Neural progenitor cell (in vitro differentiated cells): ENCODE measurements around the gene GDF7. TPM values are rescaled to one million over a fixed set of nuclear protein-coding genes. Genes with fewer than 3 reads are reported as not detected.

Experiments used
- DNase-seq: peaks from one replicate; pipeline ENCODE4 v3.0.0-alpha.2; 2016; ENCODE audit warnings: low spot score
- H2AFZ ChIP-seq: fragments of 200-600 bp; sonication (generic); replicated peaks from 2 replicates; pipeline ENCODE4 v1.6.1; 2016; ENCODE audit warnings: antibody characterized with exemption
- H3F3A ChIP-seq: fragments of 200-600 bp; sonication (generic); 2 replicates; pipeline ENCODE4 v1.6.1; 2016; ENCODE audit warnings: antibody characterized with exemption, low read depth
- H3K27ac ChIP-seq: fragments of 200-600 bp; sonication (generic); 2 replicates; pipeline ENCODE4 v1.5.1; 2016; ENCODE audit warnings: mild to moderate bottlenecking
- H3K27me3 ChIP-seq: fragments of 200-600 bp; sonication (generic); 2 replicates; pipeline ENCODE4 v1.6.1; 2016; ENCODE audit warnings: mild to moderate bottlenecking, moderate library complexity
- H3K36me3 ChIP-seq: fragments of 200-600 bp; sonication (generic); 2 replicates; pipeline ENCODE4 v1.5.1; 2016
- H3K4me1 ChIP-seq: fragments of 200-600 bp; sonication (generic); 2 replicates; pipeline ENCODE4 v1.6.1; 2016; ENCODE audit warnings: mixed run types
- H3K4me2 ChIP-seq: fragments of 200-600 bp; sonication (generic); 2 replicates; pipeline ENCODE4 v1.6.1; 2016
- H3K4me3 ChIP-seq: fragments of 200-600 bp; sonication (generic); 2 replicates; pipeline ENCODE4 v1.5.1; 2016
- H3K79me2 ChIP-seq: fragments of 200-600 bp; sonication (generic); 2 replicates; pipeline ENCODE4 v1.6.1; 2016; ENCODE audit warnings: low read depth
- H3K9ac ChIP-seq: fragments of 200-600 bp; sonication (generic); 2 replicates; pipeline ENCODE4 v1.6.1; 2016
- H3K9me3 ChIP-seq: fragments of 200-600 bp; sonication (generic); 2 replicates; pipeline ENCODE4 v1.5.1; 2016; ENCODE audit warnings: low read depth
- H4K20me1 ChIP-seq: fragments of 200-600 bp; sonication (generic); 2 replicates; pipeline ENCODE4 v1.6.1; 2016; ENCODE audit warnings: low read depth
- H3K27ac Mint-ChIP-seq: 3 replicates; pipeline ENCODE4 v1.8.0; 2021; ENCODE audit warnings: mixed read lengths
- H3K27me3 Mint-ChIP-seq: 2 replicates; pipeline ENCODE4 v1.8.0; 2022; ENCODE audit warnings: low read depth, mild to moderate bottlenecking, inconsistent platforms, moderate library complexity, mixed read lengths; ENCODE audit not compliant: insufficient read depth
- H3K36me3 Mint-ChIP-seq: 3 replicates; pipeline ENCODE4 v1.8.0; 2021; ENCODE audit warnings: mixed read lengths
- H3K4me1 Mint-ChIP-seq: 3 replicates; pipeline ENCODE4 v1.8.0; 2021; ENCODE audit warnings: mixed read lengths
- H3K4me3 Mint-ChIP-seq: 3 replicates; pipeline ENCODE4 v1.8.0; 2021; ENCODE audit warnings: mild to moderate bottlenecking, moderate library complexity, mixed read lengths
- H3K9me3 Mint-ChIP-seq: 3 replicates; pipeline ENCODE4 v1.8.0; 2020; ENCODE audit warnings: mixed read lengths
- EZH2 ChIP-seq: fragments of 200-600 bp; sonication (generic); IDR thresholded peaks from 2 replicates; pipeline ENCODE4 v1.6.1; 2017; ENCODE audit warnings: antibody characterized with exemption, mild to moderate bottlenecking, moderate library complexity
- EZH2phosphoT487 ChIP-seq: fragments of 200-600 bp; sonication (generic); IDR thresholded peaks from 2 replicates; pipeline ENCODE4 v1.6.1; 2017; ENCODE audit warnings: antibody characterized with exemption
- total RNA-seq: library from RNA; depleted of rRNA; stranded (reverse); fragments of >200 nt; gene quantifications from 2 replicates; pipeline ENCODE4 v1.2.3, GENCODE V29; 2015; ENCODE audit warnings: low replicate concordance
- TF ChIP-seq, protein P1 (sequence below): fragments of 200-600 bp; sonication (generic); IDR thresholded peaks from 2 replicates; pipeline ENCODE4 v1.5.1; 2017; ENCODE audit warnings: antibody characterized with exemption, mild to moderate bottlenecking

The GDF7 gene
- total RNA-seq, 1 donor from 2014 or later: not detected

DNA sequence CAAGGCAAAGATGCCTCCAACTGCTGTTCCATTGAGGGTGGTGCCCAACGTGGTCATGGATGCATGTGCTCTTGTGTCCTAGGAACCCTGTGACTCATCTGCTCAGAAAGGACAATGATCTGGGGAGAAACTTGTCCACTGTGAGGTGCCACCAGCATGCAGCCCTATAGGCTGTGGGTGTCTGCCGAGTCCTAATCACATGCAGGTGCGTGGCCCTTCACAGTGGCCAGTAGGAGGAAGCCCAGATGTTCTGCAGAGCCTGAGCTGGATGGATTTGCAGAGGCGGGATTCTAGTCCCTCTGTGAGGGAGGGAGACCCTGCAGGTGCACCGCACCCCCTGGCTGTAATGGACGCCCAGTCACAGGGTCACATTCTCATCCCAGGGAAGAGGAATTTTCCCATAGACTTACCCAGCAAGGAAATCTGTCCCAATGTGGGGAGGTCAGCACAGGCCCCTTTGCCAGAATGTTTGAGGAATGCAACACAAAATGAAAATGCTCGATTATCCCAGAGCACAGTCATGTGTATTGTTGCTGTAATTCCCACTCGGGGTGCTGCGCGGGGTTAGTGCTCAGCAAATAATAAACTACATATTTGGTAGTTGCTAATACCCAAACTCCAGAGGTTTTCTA lies 13.9 kb downstream of the GDF7 start:
- no peaks in the 10 kb centered on the region for H3K9me3 ChIP-seq
- H3F3A ChIP-seq: peaks cover 3% of the 10 kb centered on the region
- no peak for DNase-seq
- peaks cover 2% of the 10 kb centered on the region for H4K20me1 ChIP-seq
- peaks cover under 1% of the 10 kb centered on the region for H3K27me3 ChIP-seq
- TF ChIP-seq EZH2phosphoT487: no peak
- TF ChIP-seq, protein P1, sequence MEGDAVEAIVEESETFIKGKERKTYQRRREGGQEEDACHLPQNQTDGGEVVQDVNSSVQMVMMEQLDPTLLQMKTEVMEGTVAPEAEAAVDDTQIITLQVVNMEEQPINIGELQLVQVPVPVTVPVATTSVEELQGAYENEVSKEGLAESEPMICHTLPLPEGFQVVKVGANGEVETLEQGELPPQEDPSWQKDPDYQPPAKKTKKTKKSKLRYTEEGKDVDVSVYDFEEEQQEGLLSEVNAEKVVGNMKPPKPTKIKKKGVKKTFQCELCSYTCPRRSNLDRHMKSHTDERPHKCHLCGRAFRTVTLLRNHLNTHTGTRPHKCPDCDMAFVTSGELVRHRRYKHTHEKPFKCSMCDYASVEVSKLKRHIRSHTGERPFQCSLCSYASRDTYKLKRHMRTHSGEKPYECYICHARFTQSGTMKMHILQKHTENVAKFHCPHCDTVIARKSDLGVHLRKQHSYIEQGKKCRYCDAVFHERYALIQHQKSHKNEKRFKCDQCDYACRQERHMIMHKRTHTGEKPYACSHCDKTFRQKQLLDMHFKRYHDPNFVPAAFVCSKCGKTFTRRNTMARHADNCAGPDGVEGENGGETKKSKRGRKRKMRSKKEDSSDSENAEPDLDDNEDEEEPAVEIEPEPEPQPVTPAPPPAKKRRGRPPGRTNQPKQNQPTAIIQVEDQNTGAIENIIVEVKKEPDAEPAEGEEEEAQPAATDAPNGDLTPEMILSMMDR: no peak
- TF ChIP-seq EZH2: no peak
- H3K9ac ChIP-seq: no peak overlapping the region
- no peaks in the 10 kb centered on the region for H3K79me2 ChIP-seq
- H3K4me3 ChIP-seq: no peak overlapping the region
- H3K4me1 Mint-ChIP-seq: peaks cover 7% of the 10 kb centered on the region
- no peak overlapping the region for H2AFZ ChIP-seq
- H3K4me1 ChIP-seq: no peaks in the 10 kb centered on the region
- H3K36me3 Mint-ChIP-seq: peaks cover 17% of the 10 kb centered on the region
- no peak overlapping the region for H3K4me3 Mint-ChIP-seq
- no peaks in the 10 kb centered on the region for H3K9me3 Mint-ChIP-seq
- H3K27me3 Mint-ChIP-seq: peaks cover 3% of the 10 kb centered on the region
- H3K4me2 ChIP-seq: no peak overlapping the region
- no peak overlapping the region for H3K27ac Mint-ChIP-seq
- no peak overlapping the region for H3K27ac ChIP-seq
- H3K36me3 ChIP-seq: no peaks in the 10 kb centered on the region

DNA sequence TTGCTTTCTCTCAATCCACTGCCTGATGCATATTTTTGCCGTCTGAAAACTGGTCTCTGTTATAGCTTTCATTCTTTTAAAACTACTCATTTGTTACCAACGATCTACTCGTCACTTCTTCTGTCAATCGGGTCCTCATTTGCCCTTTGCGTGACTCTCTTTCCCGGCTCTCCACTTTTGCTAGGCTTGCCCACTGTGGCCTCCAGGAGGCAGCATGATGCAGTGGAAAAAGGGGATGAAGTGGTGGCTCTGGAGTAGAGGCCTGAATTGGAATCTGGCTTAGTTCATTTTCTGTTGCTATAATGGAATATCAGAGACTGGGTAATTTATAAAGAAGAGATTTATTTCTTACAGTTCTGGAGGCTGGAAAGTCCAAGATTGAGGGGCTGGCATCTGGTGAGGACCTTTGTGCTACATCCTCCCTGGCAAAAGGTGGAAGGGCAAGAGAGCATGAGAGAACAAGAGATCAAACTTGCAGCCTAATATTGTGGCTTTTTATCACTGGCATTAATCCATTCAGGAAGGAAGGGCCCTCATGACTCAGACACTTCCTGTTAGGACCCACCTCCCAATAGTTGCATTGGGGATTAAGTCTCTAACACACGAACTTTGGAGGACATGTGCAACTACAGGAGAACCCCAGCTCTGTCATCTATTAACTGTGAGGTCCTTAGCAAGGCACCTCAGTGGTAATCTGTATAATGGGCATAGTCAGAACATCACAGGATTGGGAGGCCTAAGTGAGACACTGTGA lies 15.4 kb downstream of the GDF7 start:
- no peak overlapping the region for H3K4me3 ChIP-seq
- no peaks in the 10 kb centered on the region for H4K20me1 ChIP-seq
- H3K79me2 ChIP-seq: no peaks in the 10 kb centered on the region
- H3K27ac ChIP-seq: no peak overlapping the region
- no peak overlapping the region for H2AFZ ChIP-seq
- H3K4me1 ChIP-seq: no peaks in the 10 kb centered on the region
- TF ChIP-seq, protein P1: peak; percentile 65
- TF ChIP-seq EZH2phosphoT487: no peak
- no peaks in the 10 kb centered on the region for H3K9me3 Mint-ChIP-seq
- H3K9me3 ChIP-seq: no peaks in the 10 kb centered on the region
- no peak overlapping the region for H3K4me2 ChIP-seq
- H3K4me1 Mint-ChIP-seq: peaks cover 2% of the 10 kb centered on the region
- peaks cover 22% of the 10 kb centered on the region for H3K36me3 Mint-ChIP-seq
- no peak overlapping the region for H3K4me3 Mint-ChIP-seq
- no peaks in the 10 kb centered on the region for H3K36me3 ChIP-seq
- H3K27me3 Mint-ChIP-seq: peaks cover 2% of the 10 kb centered on the region
- no peak overlapping the region for H3K9ac ChIP-seq
- H3F3A ChIP-seq: peaks cover 2% of the 10 kb centered on the region
- peak; percentile 34 for DNase-seq
- no peaks in the 10 kb centered on the region for H3K27me3 ChIP-seq
- H3K27ac Mint-ChIP-seq: no peak overlapping the region

DNA sequence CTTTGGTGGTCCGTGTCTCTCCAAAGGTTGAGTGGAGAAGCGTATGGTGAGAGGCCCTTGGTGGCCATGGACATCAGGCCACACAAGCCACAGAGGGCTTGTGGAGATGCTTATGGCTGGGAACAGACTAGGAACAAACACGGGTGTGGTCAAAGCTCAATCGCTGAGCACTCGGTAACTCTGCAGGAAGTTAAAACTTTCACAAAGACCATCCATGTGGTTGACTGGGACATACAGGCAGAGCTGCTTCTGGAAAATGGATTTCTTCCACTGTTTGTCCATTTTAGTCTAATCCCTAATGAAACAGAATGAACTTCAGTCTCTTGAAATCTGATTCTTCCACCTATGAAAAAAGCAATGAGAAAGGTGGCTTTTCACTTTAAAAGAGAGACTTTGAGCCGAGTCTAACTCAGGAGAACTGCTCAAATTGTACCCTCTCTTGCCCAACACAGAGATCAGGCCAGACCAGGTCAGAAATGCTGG lies 17.7 kb downstream of the GDF7 start:
- no peak overlapping the region for H3K4me3 ChIP-seq
- no peak overlapping the region for H2AFZ ChIP-seq
- H3K79me2 ChIP-seq: no peaks in the 10 kb centered on the region
- H3K36me3 ChIP-seq: no peaks in the 10 kb centered on the region
- no peaks in the 10 kb centered on the region for H3F3A ChIP-seq
- H3K9me3 ChIP-seq: no peaks in the 10 kb centered on the region
- Mint-ChIP-seq H3K9me3 (no peaks in the 10 kb centered on the region), H3K27ac (no peak overlapping the region), H3K4me3 (no peak overlapping the region), H3K36me3 (peaks cover 34% of the 10 kb centered on the region), H3K4me1 (peaks cover 2% of the 10 kb centered on the region), H3K27me3 (peaks cover 2% of the 10 kb centered on the region)
- H3K4me1 ChIP-seq: no peaks in the 10 kb centered on the region
- no peaks in the 10 kb centered on the region for H3K27me3 ChIP-seq
- no peak for DNase-seq
- no peak overlapping the region for H3K9ac ChIP-seq
- H3K27ac ChIP-seq: no peak overlapping the region
- TF ChIP-seq EZH2phosphoT487: no peak
- TF ChIP-seq, protein P1: no peak
- TF ChIP-seq EZH2: no peak
- no peak overlapping the region for H3K4me2 ChIP-seq
- no peaks in the 10 kb centered on the region for H4K20me1 ChIP-seq
